B cell (primary cell): ENCODE results near the gene BMPR1A. TPM values are rescaled to one million over a fixed set of nuclear protein-coding genes. Genes with fewer than 3 reads are reported as not detected.
"Not testable (repeated sequence)": the region's sequence is repeated elsewhere in the genome, so short reads cannot be mapped to it uniquely, and the experiment has no call there.

ENCODE experiments used
- ATAC-seq: fragments of 200-7000 bp; cut with Tn5 transposase; one replicate; pipeline ENCODE4 v1.10.0; 2021; ENCODE audit warnings: low read depth, mild to moderate bottlenecking, moderate number of reproducible peaks, moderate library complexity
- CTCF ChIA-PET: fragments of 350-600 bp; sonication (Branson Sonifier 250); formaldehyde crosslinking; loops from one replicate; lab custom pipeline; 2021; ENCODE audit warnings: antibody characterized with exemption, inconsistent platforms; lab: Charles Lee
- POLR2A ChIA-PET: fragments of 350-600 bp; sonication (Branson Sonifier 250); formaldehyde crosslinking; loops from one replicate; lab custom pipeline; 2021; ENCODE audit warnings: antibody characterized with exemption; lab: Charles Lee
- DNase-seq: peaks from one replicate; pipeline ENCODE4 v3.0.0; 2013
- H2AFZ ChIP-seq: 2 replicates; pipeline ENCODE4 v1.6.1; 2012; ENCODE audit warnings: mild to moderate bottlenecking, low read depth, low read length; ENCODE audit not compliant: insufficient read depth, poor library complexity, severe bottlenecking
- H3K27ac ChIP-seq, 2 donors: 1 replicate in 1 of 2; 2 replicates in 1 of 2; pipeline ENCODE4 v1.5.1; 2012 to 2013; ENCODE audit warnings: low read length in 2 of 2, mild to moderate bottlenecking in 2 of 2, moderate library complexity in 1 of 2
- H3K27me3 ChIP-seq, 4 experiments: fragments of 200-600 bp in 1 of 4; sonication (generic) in 1 of 4; replicated peaks in 1 of 4; 1 replicate in 2 of 4; 2 replicates in 2 of 4; pipeline versions ENCODE4 v1.6.1 to v1.7.0; 2013 to 2016; ENCODE audit warnings: low read length in 3 of 4, mild to moderate bottlenecking in 2 of 4, mixed read lengths in 1 of 4, moderate library complexity in 1 of 4; ENCODE audit not compliant: insufficient read depth in 4 of 4, control insufficient read depth in 3 of 4; ENCODE audit errors: control extremely low read depth in 1 of 4
- H3K36me3 ChIP-seq, 2 experiments: replicated peaks in 1 of 2; 1 replicate in 1 of 2; 2 replicates in 1 of 2; pipeline versions ENCODE4 v1.6.1 to v1.7.1; 2013; ENCODE audit warnings: low read length in 1 of 2; ENCODE audit not compliant: insufficient read depth in 2 of 2, control insufficient read depth in 1 of 2; ENCODE audit errors: control extremely low read depth in 1 of 2, extremely low read depth in 1 of 2
- H3K4me1 ChIP-seq, 2 donors: fragments of 200-600 bp in 1 of 2; sonication (generic) in 1 of 2; 1 replicate in 1 of 2; 2 replicates in 1 of 2; pipeline versions ENCODE4 v1.5.1 to v1.6.1; 2013 to 2017; ENCODE audit warnings: low read length in 2 of 2; ENCODE audit not compliant: control insufficient read depth in 2 of 2, insufficient read depth in 2 of 2
- H3K4me2 ChIP-seq: replicated peaks from 2 replicates; pipeline ENCODE3; 2012; ENCODE audit warnings: mild to moderate bottlenecking, low read depth, low read length; ENCODE audit not compliant: poor library complexity, severe bottlenecking
- H3K4me3 ChIP-seq, 5 experiments: fragments of 200-600 bp in 1 of 5; sonication (generic) in 1 of 5; 1 replicate in 3 of 5; 2 replicates in 2 of 5; pipeline versions ENCODE4 v1.5.1 to v1.7.0; 2011 to 2016; ENCODE audit warnings: low read length in 4 of 5, mild to moderate bottlenecking in 4 of 5, low read depth in 2 of 5, control low read depth in 1 of 5, moderate library complexity in 1 of 5; ENCODE audit not compliant: insufficient read depth in 1 of 5; ENCODE audit errors: control extremely low read depth in 1 of 5, extremely low read depth in 1 of 5
- H3K79me2 ChIP-seq: fragments of 200-600 bp; sonication (generic); one replicate; pipeline ENCODE4 v1.6.0; 2016; ENCODE audit warnings: low read length; ENCODE audit not compliant: control insufficient read depth, insufficient read depth
- H3K9ac ChIP-seq: fragments of 200-600 bp; sonication (generic); 2 replicates; pipeline ENCODE4 v1.6.1; 2017; ENCODE audit warnings: mild to moderate bottlenecking, low read length, moderate library complexity
- H3K9me3 ChIP-seq, 3 donors: one replicate each; pipeline versions ENCODE4 v1.6.1 to v1.7.1; 2013; ENCODE audit warnings: low read length in 2 of 3; ENCODE audit not compliant: control insufficient read depth in 2 of 3, insufficient read depth in 1 of 3; ENCODE audit errors: control extremely low read depth in 1 of 3
- H4K20me1 ChIP-seq: 2 replicates; pipeline ENCODE4 v1.6.0; 2012; ENCODE audit warnings: mild to moderate bottlenecking, low read length; ENCODE audit not compliant: insufficient read depth, control insufficient read depth, poor library complexity, severe bottlenecking
- H3K27ac Mint-ChIP-seq: one replicate; pipeline ENCODE4 v1.8.0; 2021; ENCODE audit warnings: mixed read lengths
- H3K27me3 Mint-ChIP-seq: one replicate; pipeline ENCODE4 v1.8.0; 2021; ENCODE audit warnings: mixed read lengths
- H3K4me1 Mint-ChIP-seq: one replicate; pipeline ENCODE4 v1.8.0; 2021; ENCODE audit warnings: mixed read lengths
- H3K4me3 Mint-ChIP-seq: one replicate; pipeline ENCODE4 v1.8.0; 2021; ENCODE audit warnings: mixed read lengths
- H3K9me3 Mint-ChIP-seq: one replicate; pipeline ENCODE4 v1.8.0; 2022; ENCODE audit warnings: mixed read lengths; ENCODE audit not compliant: insufficient read depth
- EZH2 ChIP-seq: IDR thresholded peaks from 2 replicates; pipeline ENCODE4 v1.6.1; 2012; ENCODE audit warnings: borderline replicate concordance, low read depth, mild to moderate bottlenecking, moderate library complexity, low read length; ENCODE audit not compliant: insufficient read depth, poor library complexity, severe bottlenecking
- WGBS: methylation state at CpG from one replicate; pipeline ENCODE4 v1.1.5; 2013; ENCODE audit warnings: missing lambda C conversion rate; ENCODE audit not compliant: insufficient coverage; 5-methylcytosine and 5-hydroxymethylcytosine counted together
- intact Hi-C: fragments of 100-400 bp; cut with micrococcal nuclease; formaldehyde crosslinking; loops from one replicate; pipeline ENCODE4 v1.10.0; 2022
- polyA plus RNA-seq: library from polyadenylated mRNA; depleted of rRNA; stranded (reverse); fragments of >200 nt; gene quantifications from 2 replicates; pipeline ENCODE4 v1.2.3, GENCODE V29; 2012
- total RNA-seq, 2 donors: library from RNA; stranded (reverse); fragments of 120-200 nt in 1 of 2; gene quantifications; 1 replicate in 1 of 2; 2 replicates in 1 of 2; pipeline versions ENCODE4 v1.2.3 to v1.2.4, GENCODE V29; 2013 to 2022
- TF ChIP-seq, protein P1 (sequence below): fragments of 200-600 bp; IDR thresholded peaks from one replicate; pipeline ENCODE4 v1.8.0; 2022; ENCODE audit warnings: antibody characterized with exemption, mild to moderate bottlenecking

The BMPR1A gene
- total and polyA plus RNA-seq, 2 donors (not counting 1 experiment from before 2014, with no cell fraction given): 1.9 to 15.1 TPM

GRCh38 chr10:86946213-86947155 is 190.1 kb downstream of the BMPR1A start:
- DNase-seq (no peak), ATAC-seq (no peak)
- WGBS: 93% methylated on average over 13 of the region's 13 CpGs
- ChIA-PET POLR2A (no interaction called here), CTCF (interaction anchor here (1.7 to 2.1 kb wide), 2 partner anchors 9 to 20 kb away, joined by 5 to 6 read pairs; no protein-coding TSS in a partner anchor)
- H3K4me1 Mint-ChIP-seq: no peaks in the 10 kb centered on the region
- no peak overlapping the region for H3K9ac ChIP-seq
- H3K4me3 Mint-ChIP-seq: no peak overlapping the region
- H3K27me3 ChIP-seq: peaks cover 0 to 10% (median 0%) of the 10 kb centered on the region in 4 experiments
- no peaks in the 10 kb centered on the region for H3K9me3 Mint-ChIP-seq
- intact Hi-C loops: no loop called here
- H3K36me3 ChIP-seq: no peaks in the 10 kb centered on the region
- H3K9me3 ChIP-seq: peaks cover 0 to 8% (median 0%) of the 10 kb centered on the region in 3 donors
- H4K20me1 ChIP-seq: no peaks in the 10 kb centered on the region
- no peak overlapping the region for H2AFZ ChIP-seq
- H3K79me2 ChIP-seq: no peaks in the 10 kb centered on the region
- H3K4me3 ChIP-seq: no peak overlapping the region
- peaks cover 7% of the 10 kb centered on the region for H3K27me3 Mint-ChIP-seq
- no peak overlapping the region for H3K27ac ChIP-seq
- H3K27ac Mint-ChIP-seq: no peak overlapping the region
- H3K4me1 ChIP-seq: no peaks in the 10 kb centered on the region
- no peak for TF ChIP-seq EZH2
- TF ChIP-seq, protein P1, sequence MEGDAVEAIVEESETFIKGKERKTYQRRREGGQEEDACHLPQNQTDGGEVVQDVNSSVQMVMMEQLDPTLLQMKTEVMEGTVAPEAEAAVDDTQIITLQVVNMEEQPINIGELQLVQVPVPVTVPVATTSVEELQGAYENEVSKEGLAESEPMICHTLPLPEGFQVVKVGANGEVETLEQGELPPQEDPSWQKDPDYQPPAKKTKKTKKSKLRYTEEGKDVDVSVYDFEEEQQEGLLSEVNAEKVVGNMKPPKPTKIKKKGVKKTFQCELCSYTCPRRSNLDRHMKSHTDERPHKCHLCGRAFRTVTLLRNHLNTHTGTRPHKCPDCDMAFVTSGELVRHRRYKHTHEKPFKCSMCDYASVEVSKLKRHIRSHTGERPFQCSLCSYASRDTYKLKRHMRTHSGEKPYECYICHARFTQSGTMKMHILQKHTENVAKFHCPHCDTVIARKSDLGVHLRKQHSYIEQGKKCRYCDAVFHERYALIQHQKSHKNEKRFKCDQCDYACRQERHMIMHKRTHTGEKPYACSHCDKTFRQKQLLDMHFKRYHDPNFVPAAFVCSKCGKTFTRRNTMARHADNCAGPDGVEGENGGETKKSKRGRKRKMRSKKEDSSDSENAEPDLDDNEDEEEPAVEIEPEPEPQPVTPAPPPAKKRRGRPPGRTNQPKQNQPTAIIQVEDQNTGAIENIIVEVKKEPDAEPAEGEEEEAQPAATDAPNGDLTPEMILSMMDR: no peak
- no peak overlapping the region for H3K4me2 ChIP-seq

DNA sequence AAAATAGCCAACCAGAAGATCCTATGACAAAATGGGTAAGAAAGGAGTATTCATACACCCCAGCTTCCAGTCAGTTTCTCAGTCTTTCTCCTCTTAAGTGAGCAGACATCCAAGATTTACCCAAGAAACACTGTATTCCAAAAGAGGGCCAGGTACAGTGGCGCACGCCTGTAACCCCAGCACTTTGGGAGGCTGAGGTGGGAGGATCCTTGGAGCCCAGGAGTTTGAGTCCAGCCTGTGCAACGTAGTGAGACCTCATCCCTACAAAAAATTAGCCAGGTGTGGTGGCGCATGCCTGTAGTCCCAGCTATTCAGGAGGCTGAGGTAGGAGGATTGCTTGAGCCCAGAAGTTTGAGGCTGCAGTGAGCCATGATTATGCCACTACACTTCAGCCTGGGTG is 191.4 kb downstream of the BMPR1A start:
- H3K4me1 ChIP-seq, H3K4me2 ChIP-seq, H3K36me3 ChIP-seq, H3K4me3 Mint-ChIP-seq, H3K9me3 Mint-ChIP-seq, CTCF ChIA-PET, H3K79me2 ChIP-seq, ATAC-seq, H3K9ac ChIP-seq, H3K4me1 Mint-ChIP-seq, H4K20me1 ChIP-seq, H2AFZ ChIP-seq, intact Hi-C loops, H3K27ac ChIP-seq, POLR2A ChIA-PET, DNase-seq, H3K27ac Mint-ChIP-seq, H3K4me3 ChIP-seq, H3K27me3 Mint-ChIP-seq: not testable (repeated sequence)
- 90% methylated on average over 2 of the region's 4 CpGs for WGBS
- Histone ChIP-seq H3K27me3 (peaks cover 0 to 10% (median 0%) of the 10 kb centered on the region in 4 experiments), H3K9me3 (peaks cover 0 to 17% (median 3%) of the 10 kb centered on the region in 3 donors)
